GM18517 (cell line): ENCODE measurements around the gene MARK3.

Experiments used
- ATAC-seq: cut with Tn5 transposase; IDR thresholded peaks from one replicate; pipeline ENCODE4 v1.9.1; 2021; ENCODE audit warnings: mild to moderate bottlenecking, moderate library complexity; ENCODE audit not compliant: unreplicated experiment

The MARK3 gene

GRCh38 chr14:103393676-103394626, 8.7 kb downstream of the MARK3 start:
- ATAC-seq: no peak

- ATAC-seq: no peak
Observed at GRCh38 chr14:103395244-103395643, 10.0 kb downstream of the MARK3 start.

- no peak for ATAC-seq
Observed at GRCh38 chr14:103396463-103396862, 11.2 kb downstream of the MARK3 start.

- no peak for ATAC-seq
Observed at GRCh38 chr14:103398427-103399195, 13.4 kb downstream of the MARK3 start.

- no peak for ATAC-seq
Observed at GRCh38 chr14:103400537-103400936, 15.3 kb downstream of the MARK3 start.

GRCh38 chr14:103401223-103402214, 16.3 kb downstream of the MARK3 start:
- no peak for ATAC-seq

GRCh38 chr14:103402695-103403094, 17.5 kb downstream of the MARK3 start:
- ATAC-seq: no peak

- no peak for ATAC-seq
Observed at GRCh38 chr14:103404032-103404918, 19.1 kb downstream of the MARK3 start.

GRCh38 chr14:103404920-103405319, 19.7 kb downstream of the MARK3 start:
- ATAC-seq: no peak

GRCh38 chr14:103408491-103409155, 23.4 kb downstream of the MARK3 start:
- no peak for ATAC-seq

- no peak for ATAC-seq
Observed at GRCh38 chr14:103416916-103417315, 31.7 kb downstream of the MARK3 start.

GRCh38 chr14:103418481-103418818, 33.2 kb downstream of the MARK3 start:
- no peak for ATAC-seq

- no peak for ATAC-seq
Observed at GRCh38 chr14:103421556-103421955, 36.3 kb downstream of the MARK3 start.

- no peak for ATAC-seq
Observed at GRCh38 chr14:103423050-103423461, 37.8 kb downstream of the MARK3 start.

GRCh38 chr14:103427485-103428443, 42.5 kb downstream of the MARK3 start:
- ATAC-seq: no peak

GRCh38 chr14:103428723-103429556, 43.7 kb downstream of the MARK3 start:
- ATAC-seq: no peak

GRCh38 chr14:103430358-103430757, 45.1 kb downstream of the MARK3 start:
- no peak for ATAC-seq
